Measurements from ENCODE around the gene GATA2. TPM values are rescaled to one million over a fixed set of nuclear protein-coding genes. Genes with fewer than 3 reads are reported as not detected.

GATA2 gene
- total and polyA plus RNA-seq, 9 donors = 4.0 to 16.1 (median 6.1) TPM

DNA sequence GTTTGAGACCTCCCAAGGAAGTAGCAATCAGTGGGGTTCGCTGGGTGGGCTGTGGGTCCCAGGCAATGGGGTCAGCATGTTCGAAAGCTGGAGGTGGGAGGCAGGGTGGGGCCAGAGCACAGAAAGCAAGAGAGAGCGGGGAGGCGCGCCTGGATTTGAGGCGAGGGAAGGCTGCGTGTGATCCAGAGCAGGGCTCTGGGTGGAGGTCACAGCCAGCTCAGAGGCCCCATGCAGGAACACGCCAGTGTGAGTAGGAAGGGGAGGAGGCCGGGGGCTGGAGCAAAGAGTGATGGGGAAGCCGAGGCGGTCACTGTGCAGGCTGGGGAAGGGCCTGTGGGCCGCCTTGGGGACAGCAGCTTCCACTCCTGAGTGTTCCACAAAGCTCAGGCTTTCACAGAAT, 35.1 kb downstream of the GATA2 start:
- no peaks in the 10 kb centered on the region for H3K4me1 ChIP-seq (ENCODE audit: insufficient read depth)
- H3K36me3 ChIP-seq = no peaks in the 10 kb centered on the region
- no peak overlapping the region for H3K4me3 ChIP-seq
- H3K27me3 ChIP-seq = no peaks in the 10 kb centered on the region
- TF ChIP-seq POLR2A (IDR thresholded peaks at IDR 0.05) = no peak
- TF ChIP-seq, protein P1, sequence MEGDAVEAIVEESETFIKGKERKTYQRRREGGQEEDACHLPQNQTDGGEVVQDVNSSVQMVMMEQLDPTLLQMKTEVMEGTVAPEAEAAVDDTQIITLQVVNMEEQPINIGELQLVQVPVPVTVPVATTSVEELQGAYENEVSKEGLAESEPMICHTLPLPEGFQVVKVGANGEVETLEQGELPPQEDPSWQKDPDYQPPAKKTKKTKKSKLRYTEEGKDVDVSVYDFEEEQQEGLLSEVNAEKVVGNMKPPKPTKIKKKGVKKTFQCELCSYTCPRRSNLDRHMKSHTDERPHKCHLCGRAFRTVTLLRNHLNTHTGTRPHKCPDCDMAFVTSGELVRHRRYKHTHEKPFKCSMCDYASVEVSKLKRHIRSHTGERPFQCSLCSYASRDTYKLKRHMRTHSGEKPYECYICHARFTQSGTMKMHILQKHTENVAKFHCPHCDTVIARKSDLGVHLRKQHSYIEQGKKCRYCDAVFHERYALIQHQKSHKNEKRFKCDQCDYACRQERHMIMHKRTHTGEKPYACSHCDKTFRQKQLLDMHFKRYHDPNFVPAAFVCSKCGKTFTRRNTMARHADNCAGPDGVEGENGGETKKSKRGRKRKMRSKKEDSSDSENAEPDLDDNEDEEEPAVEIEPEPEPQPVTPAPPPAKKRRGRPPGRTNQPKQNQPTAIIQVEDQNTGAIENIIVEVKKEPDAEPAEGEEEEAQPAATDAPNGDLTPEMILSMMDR (IDR thresholded peaks at IDR 0.05) = no peak
- no peak for TF ChIP-seq EP300 (IDR thresholded peaks at IDR 0.05)
- no peaks in the 10 kb centered on the region for H3K9me3 ChIP-seq
- intact Hi-C loops (cut with DNase I) = no loop called here
- DNase-seq = no peak
- WGBS, 3 donors = 64 to 81% (median 68%) methylated on average over 12 of the region's 12 CpGs
- H3K27ac ChIP-seq = no peak overlapping the region

DNA sequence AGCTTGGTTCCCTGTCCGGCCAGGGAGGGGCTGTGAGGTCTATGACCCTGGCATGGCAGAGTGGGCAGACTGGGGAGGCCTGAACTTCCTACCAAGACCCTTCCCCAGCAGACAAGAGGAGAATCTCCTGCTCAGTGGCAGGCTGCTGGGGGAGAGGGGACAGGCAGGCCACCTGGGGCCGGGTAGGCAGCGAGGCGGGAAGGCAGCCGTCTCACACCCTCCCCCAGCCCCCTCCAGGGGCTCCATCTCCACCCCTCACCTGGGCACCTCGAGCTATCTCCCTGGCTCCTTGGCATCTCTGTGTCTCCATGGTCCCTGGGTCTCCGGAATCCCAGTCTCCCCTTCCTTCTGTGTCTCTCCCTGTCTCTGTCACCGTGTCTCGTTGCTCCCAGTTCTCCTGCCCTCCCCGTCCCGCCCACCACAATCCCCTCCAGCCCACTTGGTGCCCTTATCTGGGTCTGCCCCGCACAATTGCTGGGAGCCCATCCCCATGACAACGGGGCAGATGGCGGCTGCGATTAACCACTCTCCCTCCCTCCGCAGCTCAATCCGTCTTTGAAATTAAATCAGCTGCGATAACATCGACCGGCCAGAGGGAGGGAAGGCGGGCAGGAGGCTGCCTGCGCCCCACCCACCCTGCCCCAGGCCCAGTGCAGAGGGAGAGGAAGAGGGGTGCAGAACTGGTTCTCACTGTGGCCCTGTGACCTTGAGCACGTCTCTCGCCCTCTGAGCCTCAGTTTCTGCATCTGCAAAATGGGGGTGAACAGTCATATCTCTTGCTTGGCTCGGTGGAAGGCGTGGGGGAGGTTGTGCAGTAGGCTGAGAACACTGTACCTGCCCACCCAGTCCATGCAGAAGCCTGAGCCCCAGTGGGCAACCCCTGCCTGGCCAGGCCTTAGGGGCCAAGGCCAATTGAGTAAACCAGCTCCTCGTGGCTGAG, 36.0 kb downstream of the GATA2 start:
- H3K27ac ChIP-seq = no peak overlapping the region
- TF ChIP-seq EP300 (IDR thresholded peaks at IDR 0.05) = no peak
- TF ChIP-seq, protein P1 (IDR thresholded peaks at IDR 0.05) = no peak
- no peak for TF ChIP-seq POLR2A (IDR thresholded peaks at IDR 0.05)
- WGBS, 3 donors = 44 to 80% (median 72%) methylated on average over 27 of the region's 27 CpGs
- H3K4me1 ChIP-seq (ENCODE audit: insufficient read depth) = no peaks in the 10 kb centered on the region
- H3K27me3 ChIP-seq = no peaks in the 10 kb centered on the region
- H3K9me3 ChIP-seq = no peaks in the 10 kb centered on the region
- H3K4me3 ChIP-seq = no peak overlapping the region
- intact Hi-C loops (cut with DNase I) = no loop called here
- no peaks in the 10 kb centered on the region for H3K36me3 ChIP-seq
- DNase-seq = no peak

DNA sequence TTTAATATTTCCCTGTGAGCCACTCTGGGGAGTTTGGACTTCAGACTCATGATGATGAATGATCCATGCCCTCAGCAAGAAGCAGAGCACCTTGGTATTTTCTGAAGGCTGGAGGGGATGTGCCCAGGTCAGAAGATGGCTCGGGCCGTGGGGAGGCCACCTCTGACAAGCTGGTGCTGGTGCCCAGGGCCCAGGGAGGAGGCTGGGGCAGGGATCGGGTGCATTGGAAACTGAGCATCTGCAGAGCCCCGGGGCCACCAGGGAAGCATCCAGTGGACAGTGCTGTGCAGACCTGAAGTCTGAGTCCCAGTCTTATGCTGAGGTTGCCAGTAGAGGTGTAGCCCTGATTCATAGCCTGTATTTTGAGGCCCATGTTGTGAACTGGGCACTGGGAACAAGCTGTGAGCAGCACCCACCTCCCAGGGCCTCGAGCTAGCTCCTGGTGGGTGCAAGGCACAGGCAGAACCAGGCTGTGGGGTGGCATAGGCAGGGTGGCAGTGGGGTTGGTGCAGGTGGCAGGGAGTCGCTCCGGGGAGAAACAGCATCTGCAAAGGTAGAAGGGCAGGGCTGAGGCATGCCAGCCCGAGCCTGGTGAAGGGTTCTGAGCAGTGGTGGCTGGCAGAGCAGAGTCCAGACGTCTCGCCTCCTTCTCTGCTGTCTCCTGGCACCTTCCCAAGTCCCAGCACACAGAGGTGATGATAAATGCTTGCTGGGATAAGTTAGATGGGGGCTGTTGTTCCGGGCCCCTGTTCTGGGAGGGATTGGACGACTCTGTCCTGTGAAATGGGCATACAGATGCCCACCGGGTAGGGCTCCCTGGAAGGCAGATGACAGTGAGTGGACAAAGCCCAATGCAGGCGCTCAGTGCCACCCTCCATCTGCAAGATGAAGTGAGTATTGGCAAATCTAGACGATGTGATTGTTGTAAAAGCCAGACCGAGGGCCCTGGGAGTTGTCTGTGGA, 36.9 kb downstream of the GATA2 start:
- no peaks in the 10 kb centered on the region for H3K36me3 ChIP-seq
- no peak overlapping the region for H3K4me3 ChIP-seq
- intact Hi-C loops (cut with DNase I) = no loop called here
- DNase-seq = no peak
- H3K27ac ChIP-seq = no peak overlapping the region
- no peaks in the 10 kb centered on the region for H3K9me3 ChIP-seq
- TF ChIP-seq EP300 (IDR thresholded peaks at IDR 0.05) = no peak
- TF ChIP-seq, protein P1 (IDR thresholded peaks at IDR 0.05) = no peak
- no peak for TF ChIP-seq POLR2A (IDR thresholded peaks at IDR 0.05)
- H3K4me1 ChIP-seq (ENCODE audit: insufficient read depth) = no peaks in the 10 kb centered on the region
- 60 to 71% (median 70%) methylated on average over 16 of the region's 16 CpGs for WGBS, 3 donors
- no peaks in the 10 kb centered on the region for H3K27me3 ChIP-seq

DNA sequence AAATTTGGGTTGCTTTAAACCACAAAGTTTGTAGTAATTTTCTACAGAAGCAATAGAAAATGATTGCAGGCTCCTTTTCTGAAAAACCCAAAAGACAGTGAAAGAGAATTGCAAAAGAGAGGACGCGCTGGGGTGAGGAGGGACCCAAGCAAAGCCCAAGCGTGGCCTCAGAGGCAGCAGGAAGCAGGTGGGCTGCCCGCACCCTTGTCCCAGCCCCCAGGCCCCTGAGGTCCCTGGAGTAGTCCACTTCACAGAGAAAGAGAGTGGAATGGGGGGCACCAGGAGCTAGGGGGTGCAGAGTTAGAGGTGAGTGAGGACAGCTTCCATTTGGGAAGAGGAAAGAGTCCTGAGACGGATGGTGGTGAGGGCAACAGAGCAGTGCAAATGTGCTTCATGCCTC, 37.9 kb downstream of the GATA2 start:
- intact Hi-C loops (cut with DNase I) = no loop called here
- WGBS, 3 donors = 76 to 81% (median 79%) methylated on average over 5 of the region's 5 CpGs
- H3K9me3 ChIP-seq = no peaks in the 10 kb centered on the region
- H3K4me1 ChIP-seq (ENCODE audit: insufficient read depth) = no peaks in the 10 kb centered on the region
- H3K27ac ChIP-seq = no peak overlapping the region
- no peak overlapping the region for H3K4me3 ChIP-seq
- no peaks in the 10 kb centered on the region for H3K36me3 ChIP-seq
- DNase-seq = no peak
- H3K27me3 ChIP-seq = no peaks in the 10 kb centered on the region
- TF ChIP-seq EP300 (IDR thresholded peaks at IDR 0.05) (no peak), POLR2A (IDR thresholded peaks at IDR 0.05) (no peak)
- TF ChIP-seq, protein P1 (IDR thresholded peaks at IDR 0.05) = no peak
